ENCODE results near the gene HSD11B1L. TPM values are rescaled to one million over a fixed set of nuclear protein-coding genes. Genes with fewer than 3 reads are reported as not detected.

The HSD11B1L gene
- total RNA-seq, 1 experiment from 2014 or later = 2.4 TPM

DNA sequence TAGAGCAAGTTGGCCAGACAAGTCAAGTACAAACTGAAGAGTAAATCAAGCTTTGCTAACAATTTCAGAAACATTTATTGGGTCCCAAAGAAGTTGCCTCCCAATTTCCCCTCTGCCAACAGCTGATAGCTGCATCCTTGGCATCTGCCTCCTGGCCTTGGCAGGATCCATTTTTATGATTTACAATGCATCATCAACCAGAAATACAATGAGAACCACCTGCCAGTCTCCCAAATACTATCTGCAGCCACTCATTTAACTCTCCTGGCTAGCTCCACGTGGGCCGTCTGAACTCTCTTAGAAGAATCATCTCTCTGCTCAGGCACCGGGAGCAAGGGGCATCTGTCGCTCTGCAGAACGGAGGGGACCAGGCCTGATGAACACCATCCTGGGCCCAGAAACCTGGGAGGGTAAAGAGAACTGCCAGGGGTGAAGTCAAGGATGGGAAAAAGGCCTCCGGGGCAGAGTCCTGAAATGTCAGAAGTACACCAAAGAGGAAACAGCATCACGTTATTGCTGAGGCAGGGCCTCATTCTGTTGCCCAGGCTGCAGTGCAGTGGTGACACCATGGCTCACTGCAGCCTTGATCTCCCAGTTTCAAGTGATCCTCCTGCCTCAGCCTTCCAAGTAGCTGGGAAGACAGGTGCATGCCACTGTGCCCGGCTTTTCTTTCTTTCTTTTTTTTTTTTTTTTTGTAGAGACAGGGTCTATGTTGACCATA, 36.5 kb downstream of the HSD11B1L start:
- Histone ChIP-seq H3K4me1 (no peaks in the 10 kb centered on the region), H3K36me3 (ENCODE audit: control insufficient read depth, insufficient read depth, low read length) (peaks cover 1% of the 10 kb centered on the region; the same call in 1 of the 2 replicates), H3K4me3 (ENCODE audit: low read depth, low read length) (no peak overlapping the region), H3K9me3 (no peaks in the 10 kb centered on the region), H3K27me3 (replicated peaks; ENCODE audit: control insufficient read depth, insufficient read depth, low read length) (no peaks in the 10 kb centered on the region)
- ChIA-PET CTCF (no interaction called here), POLR2A (interaction anchor here (0.7 kb wide), 1 partner anchor 62 kb away, joined by 14 read pairs; no protein-coding TSS in a partner anchor)
- intact Hi-C loops (cut with micrococcal nuclease; ENCODE audit: unreplicated experiment) = no loop called here
- H3K9me3 Mint-ChIP-seq (ENCODE audit: unreplicated experiment) = no peaks in the 10 kb centered on the region
- peaks cover 77% of the 10 kb centered on the region for H3K36me3 Mint-ChIP-seq (ENCODE audit: insufficient read depth, unreplicated experiment)
- no peaks in the 10 kb centered on the region for H3K27me3 Mint-ChIP-seq (ENCODE audit: insufficient read depth, unreplicated experiment)
- TF ChIP-seq, protein P1, sequence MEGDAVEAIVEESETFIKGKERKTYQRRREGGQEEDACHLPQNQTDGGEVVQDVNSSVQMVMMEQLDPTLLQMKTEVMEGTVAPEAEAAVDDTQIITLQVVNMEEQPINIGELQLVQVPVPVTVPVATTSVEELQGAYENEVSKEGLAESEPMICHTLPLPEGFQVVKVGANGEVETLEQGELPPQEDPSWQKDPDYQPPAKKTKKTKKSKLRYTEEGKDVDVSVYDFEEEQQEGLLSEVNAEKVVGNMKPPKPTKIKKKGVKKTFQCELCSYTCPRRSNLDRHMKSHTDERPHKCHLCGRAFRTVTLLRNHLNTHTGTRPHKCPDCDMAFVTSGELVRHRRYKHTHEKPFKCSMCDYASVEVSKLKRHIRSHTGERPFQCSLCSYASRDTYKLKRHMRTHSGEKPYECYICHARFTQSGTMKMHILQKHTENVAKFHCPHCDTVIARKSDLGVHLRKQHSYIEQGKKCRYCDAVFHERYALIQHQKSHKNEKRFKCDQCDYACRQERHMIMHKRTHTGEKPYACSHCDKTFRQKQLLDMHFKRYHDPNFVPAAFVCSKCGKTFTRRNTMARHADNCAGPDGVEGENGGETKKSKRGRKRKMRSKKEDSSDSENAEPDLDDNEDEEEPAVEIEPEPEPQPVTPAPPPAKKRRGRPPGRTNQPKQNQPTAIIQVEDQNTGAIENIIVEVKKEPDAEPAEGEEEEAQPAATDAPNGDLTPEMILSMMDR (IDR thresholded peaks at IDR 0.05; ENCODE audit: insufficient read depth in 1 of 2, low read depth in 1 of 2, low read length in 1 of 2, severe bottlenecking in 1 of 2, unreplicated experiment in 1 of 2) = no peak
- no peaks in the 10 kb centered on the region for H3K4me1 Mint-ChIP-seq (ENCODE audit: low read depth, unreplicated experiment)
- H3K27ac Mint-ChIP-seq (ENCODE audit: unreplicated experiment) = peak overlapping the region; percentile 93
- H3K4me3 Mint-ChIP-seq (ENCODE audit: unreplicated experiment) = no peak overlapping the region
- DNase-seq = no peak
- BruUV-seq (replicated peaks) = no TSS peak

DNA sequence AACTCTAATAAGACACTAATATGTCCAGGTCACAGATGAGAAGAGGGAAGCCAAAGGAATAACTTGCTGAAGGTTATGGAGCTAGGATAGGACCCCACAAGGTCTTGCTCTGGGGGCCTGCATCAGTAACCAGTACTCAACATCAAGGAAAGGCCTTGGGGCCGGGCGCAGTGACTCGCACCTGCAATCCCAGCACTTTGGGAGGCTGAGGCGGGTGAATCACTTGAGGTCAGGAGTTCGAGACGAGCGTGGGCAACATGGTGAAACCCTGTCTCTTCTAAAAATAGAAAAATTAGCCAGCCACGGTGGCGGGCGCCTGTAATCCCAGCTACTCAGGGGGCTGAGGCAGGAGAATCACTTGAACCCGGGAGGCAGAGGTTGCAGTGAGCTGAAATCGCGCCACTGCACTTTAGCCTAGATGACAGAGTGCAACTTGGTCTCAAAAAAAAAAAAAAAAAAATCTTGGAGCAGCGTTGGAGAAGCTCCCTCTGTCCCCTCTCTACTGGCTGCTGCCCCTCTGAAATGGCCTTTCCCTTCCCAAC, 37.3 kb downstream of the HSD11B1L start:
- TF ChIP-seq, protein P1 (IDR thresholded peaks at IDR 0.05; ENCODE audit: insufficient read depth in 1 of 2, low read depth in 1 of 2, low read length in 1 of 2, severe bottlenecking in 1 of 2, unreplicated experiment in 1 of 2) = no peak
- DNase-seq = no peak
- Mint-ChIP-seq H3K27ac (ENCODE audit: unreplicated experiment) (peak overlapping the region; percentile 93), H3K27me3 (ENCODE audit: insufficient read depth, unreplicated experiment) (no peaks in the 10 kb centered on the region), H3K4me1 (ENCODE audit: low read depth, unreplicated experiment) (no peaks in the 10 kb centered on the region), H3K4me3 (ENCODE audit: unreplicated experiment) (peak overlapping the region; percentile 84), H3K36me3 (ENCODE audit: insufficient read depth, unreplicated experiment) (peaks cover 69% of the 10 kb centered on the region), H3K9me3 (ENCODE audit: unreplicated experiment) (no peaks in the 10 kb centered on the region)
- Histone ChIP-seq H3K27me3 (replicated peaks; ENCODE audit: control insufficient read depth, insufficient read depth, low read length) (no peaks in the 10 kb centered on the region), H3K4me3 (ENCODE audit: low read depth, low read length) (peak overlapping the region; percentile 98), H3K36me3 (ENCODE audit: control insufficient read depth, insufficient read depth, low read length) (peaks cover 1% of the 10 kb centered on the region; the same call in 1 of the 2 replicates), H3K4me1 (no peaks in the 10 kb centered on the region), H3K9me3 (no peaks in the 10 kb centered on the region)
- no TSS peak for BruUV-seq (replicated peaks)
- ChIA-PET POLR2A (interaction anchor here (0.6 to 1.3 kb wide), 6 partner anchors 15 to 86 kb away, joined by 3 to 14 read pairs (median 6); partner anchors contain the start of gene RPL36), CTCF (no interaction called here)
- intact Hi-C loops (cut with micrococcal nuclease; ENCODE audit: unreplicated experiment) = no loop called here

DNA sequence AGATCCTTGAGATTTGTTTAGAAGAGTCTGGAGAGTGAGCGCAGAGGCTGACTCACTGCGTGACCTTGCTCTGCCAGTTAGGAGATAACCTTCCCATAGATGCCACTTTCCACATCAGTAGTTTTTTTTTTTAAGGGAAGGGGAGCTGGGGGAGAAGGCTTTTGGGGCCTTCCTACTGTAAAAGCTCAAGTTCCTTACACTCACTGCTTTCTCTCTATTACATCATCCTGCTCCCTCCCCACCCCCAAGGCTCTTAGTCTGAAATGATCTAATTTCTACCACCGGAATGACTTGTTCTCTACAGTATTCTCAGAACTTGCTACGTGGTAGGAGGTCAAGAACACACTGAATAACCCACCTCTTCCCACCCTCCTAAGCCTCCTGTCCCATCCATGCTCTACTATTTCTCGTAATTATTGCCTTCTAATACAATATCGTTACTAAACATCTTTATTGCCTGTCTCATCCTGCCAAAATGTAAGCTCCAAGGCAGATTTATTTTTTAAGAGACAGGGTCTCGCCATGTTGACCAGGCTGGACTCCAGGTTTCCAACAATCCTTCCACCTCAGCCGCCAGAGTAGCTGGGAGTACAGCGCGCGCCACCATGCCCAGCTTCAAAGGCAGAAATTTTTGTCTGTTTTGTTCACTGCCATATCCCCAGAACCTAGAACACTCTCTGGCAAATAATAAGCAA, 37.9 kb downstream of the HSD11B1L start:
- ChIA-PET POLR2A (interaction anchor here (0.6 to 1.3 kb wide), 5 partner anchors 15 to 85 kb away, joined by 3 to 10 read pairs (median 5); partner anchors contain the start of gene RPL36), CTCF (interaction anchor here (1.1 kb wide), 1 partner anchor 55 kb away, joined by 6 read pairs; no protein-coding TSS in a partner anchor)
- Mint-ChIP-seq H3K27ac (ENCODE audit: unreplicated experiment) (peak overlapping the region; percentile 93), H3K4me1 (ENCODE audit: low read depth, unreplicated experiment) (no peaks in the 10 kb centered on the region), H3K36me3 (ENCODE audit: insufficient read depth, unreplicated experiment) (peaks cover 63% of the 10 kb centered on the region), H3K4me3 (ENCODE audit: unreplicated experiment) (peak overlapping the region; percentile 84), H3K9me3 (ENCODE audit: unreplicated experiment) (no peaks in the 10 kb centered on the region), H3K27me3 (ENCODE audit: insufficient read depth, unreplicated experiment) (no peaks in the 10 kb centered on the region)
- Histone ChIP-seq H3K36me3 (ENCODE audit: control insufficient read depth, insufficient read depth, low read length) (peaks cover 1% of the 10 kb centered on the region; the same call in 1 of the 2 replicates), H3K4me1 (no peaks in the 10 kb centered on the region), H3K27me3 (replicated peaks; ENCODE audit: control insufficient read depth, insufficient read depth, low read length) (no peaks in the 10 kb centered on the region), H3K4me3 (ENCODE audit: low read depth, low read length) (peak overlapping the region; percentile 98), H3K9me3 (no peaks in the 10 kb centered on the region)
- intact Hi-C loops (cut with micrococcal nuclease; ENCODE audit: unreplicated experiment) = no loop called here
- BruUV-seq (replicated peaks) = TSS peak; percentile 100
- TF ChIP-seq, protein P1 (IDR thresholded peaks at IDR 0.05; ENCODE audit: insufficient read depth in 1 of 2, low read depth in 1 of 2, low read length in 1 of 2, severe bottlenecking in 1 of 2, unreplicated experiment in 1 of 2) = no peak
- peak in 1 of 2 experiments; percentile 75 for DNase-seq

All from Caco-2 (cell line).